ENCODE data around the gene DENND1A. TPM values are rescaled to one million over a fixed set of nuclear protein-coding genes. Genes with fewer than 3 reads are reported as not detected.

Gene DENND1A
- total RNA-seq, 1 donor from 2014 or later, result 19.9 TPM

- no peak overlapping the region for H3K27ac Mint-ChIP-seq
- H3K36me3 Mint-ChIP-seq, result no peaks in the 10 kb centered on the region
- H3K9me3 Mint-ChIP-seq, result no peaks in the 10 kb centered on the region
- no peaks in the 10 kb centered on the region for H3K27me3 Mint-ChIP-seq
- TF ChIP-seq CTCF (conservative IDR thresholded peaks at IDR 0.05), result no peak
- H3K4me1 Mint-ChIP-seq (ENCODE audit: unreplicated experiment), result no peaks in the 10 kb centered on the region
- no peak for DNase-seq (ENCODE audit: extremely low spot score, unreplicated experiment)
- no peak overlapping the region for H3K4me3 Mint-ChIP-seq
These were observed 134.6 kb downstream of the DENND1A start for GRCh38 chr9:123795336-123795735.

- Mint-ChIP-seq H3K4me1 (ENCODE audit: unreplicated experiment) (peaks cover 5% of the 10 kb centered on the region), H3K36me3 (no peaks in the 10 kb centered on the region), H3K27me3 (no peaks in the 10 kb centered on the region), H3K27ac (no peak overlapping the region), H3K9me3 (no peaks in the 10 kb centered on the region), H3K4me3 (no peak overlapping the region)
- TF ChIP-seq CTCF (conservative IDR thresholded peaks at IDR 0.05), result no peak
- no peak for DNase-seq (ENCODE audit: extremely low spot score, unreplicated experiment)
These were observed 137.4 kb downstream of the DENND1A start for GRCh38 chr9:123792501-123792900.

GRCh38 chr9:123789554-123790292 is 140.2 kb downstream of the DENND1A start:
- no peak overlapping the region for H3K4me3 Mint-ChIP-seq
- H3K4me1 Mint-ChIP-seq (ENCODE audit: unreplicated experiment), result peaks cover 5% of the 10 kb centered on the region
- no peak for DNase-seq (ENCODE audit: extremely low spot score, unreplicated experiment)
- no peak for TF ChIP-seq CTCF (conservative IDR thresholded peaks at IDR 0.05)
- no peaks in the 10 kb centered on the region for H3K36me3 Mint-ChIP-seq
- no peaks in the 10 kb centered on the region for H3K27me3 Mint-ChIP-seq
- H3K9me3 Mint-ChIP-seq, result no peaks in the 10 kb centered on the region
- H3K27ac Mint-ChIP-seq, result no peak overlapping the region

- Mint-ChIP-seq H3K4me3 (no peak overlapping the region), H3K27ac (no peak overlapping the region), H3K27me3 (no peaks in the 10 kb centered on the region), H3K4me1 (ENCODE audit: unreplicated experiment) (peaks cover 5% of the 10 kb centered on the region), H3K9me3 (no peaks in the 10 kb centered on the region), H3K36me3 (no peaks in the 10 kb centered on the region)
- no peak for DNase-seq (ENCODE audit: extremely low spot score, unreplicated experiment)
- TF ChIP-seq CTCF (conservative IDR thresholded peaks at IDR 0.05), result no peak
These were observed 142.5 kb downstream of the DENND1A start for GRCh38 chr9:123787416-123787815.

GRCh38 chr9:123784518-123784917 is 145.4 kb downstream of the DENND1A start:
- H3K4me1 Mint-ChIP-seq (ENCODE audit: unreplicated experiment), result peaks cover 2% of the 10 kb centered on the region

More at GRCh38 chr9:123784518-123784917, 145.4 kb downstream of the DENND1A start:
- H3K27ac Mint-ChIP-seq, result no peak overlapping the region
- no peak for DNase-seq (ENCODE audit: extremely low spot score, unreplicated experiment)
- H3K9me3 Mint-ChIP-seq, result no peaks in the 10 kb centered on the region
- H3K36me3 Mint-ChIP-seq, result no peaks in the 10 kb centered on the region
- no peaks in the 10 kb centered on the region for H3K27me3 Mint-ChIP-seq
- TF ChIP-seq CTCF (conservative IDR thresholded peaks at IDR 0.05), result no peak
- H3K4me3 Mint-ChIP-seq, result no peak overlapping the region
